GM21390 (cell line): ENCODE data around the gene HOXC9.

Experiments
- ATAC-seq: cut with Tn5 transposase; IDR thresholded peaks from one replicate; pipeline ENCODE4 v1.9.1; 2021; ENCODE audit not compliant: unreplicated experiment

HOXC9 gene

DNA sequence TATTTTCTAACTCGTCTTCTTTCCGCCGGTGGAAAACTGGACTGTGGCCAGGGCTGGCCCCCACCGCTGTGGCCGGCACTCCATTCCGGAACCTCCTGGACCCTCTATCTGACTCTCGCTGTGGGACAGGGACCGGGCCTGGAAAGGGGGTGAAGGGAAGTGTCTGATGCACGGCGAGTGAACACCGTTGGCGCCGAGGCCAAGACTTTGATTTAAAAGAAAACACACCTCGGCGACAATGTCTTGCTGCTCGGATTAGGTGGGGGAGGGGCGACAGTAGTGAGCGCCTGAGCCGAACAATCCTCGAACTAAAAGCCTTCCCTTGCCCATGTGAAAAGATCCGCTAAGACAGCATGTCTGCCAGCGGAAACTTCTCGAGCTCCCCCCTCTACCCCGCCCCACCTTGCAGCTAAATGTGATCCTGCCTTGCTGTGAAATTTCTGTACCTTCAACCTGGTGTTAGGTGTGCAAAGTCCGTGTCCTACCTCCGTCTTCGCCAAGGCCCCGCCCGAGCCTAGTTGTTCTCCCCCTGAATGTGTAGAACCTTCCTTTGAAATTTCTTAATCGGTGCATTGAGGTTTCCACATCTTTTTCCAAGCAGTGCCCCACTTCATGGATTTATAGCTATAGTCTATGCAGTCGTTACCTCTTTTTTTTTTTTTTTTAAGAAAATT is 24.3 kb upstream of the HOXC9 start:
- no peak for ATAC-seq

DNA sequence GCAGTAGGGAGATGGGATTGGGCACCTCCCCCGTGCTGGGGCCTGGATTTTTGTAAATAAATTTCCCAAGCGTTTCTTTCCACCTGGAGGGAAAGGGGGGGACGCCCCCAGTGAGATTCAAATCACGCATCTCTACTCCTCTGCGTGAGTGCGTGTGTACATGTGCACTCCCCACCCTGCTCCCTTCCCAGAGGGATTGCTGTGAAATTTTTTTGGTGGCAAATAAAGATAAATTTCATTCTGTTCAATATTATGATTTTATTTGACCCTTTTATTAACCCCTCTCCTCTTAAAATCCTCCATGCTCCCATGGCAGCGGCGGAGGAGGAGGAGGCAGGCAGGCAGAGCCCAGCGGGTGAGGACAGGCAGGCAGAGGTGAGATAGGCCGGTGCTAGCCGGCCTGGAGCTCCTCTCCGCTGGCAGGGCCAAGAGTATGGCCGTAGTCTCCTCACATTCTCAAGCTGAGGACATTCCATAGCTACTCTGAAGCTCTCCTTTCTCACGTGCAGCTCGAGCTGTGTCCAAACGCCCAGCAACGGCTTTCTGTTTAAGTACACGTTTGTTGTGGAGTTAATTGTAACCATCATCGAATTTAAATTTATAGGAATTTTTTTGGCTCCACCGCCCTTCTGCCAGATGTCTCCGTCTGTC is 23.7 kb upstream of the HOXC9 start:
- no peak for ATAC-seq

DNA sequence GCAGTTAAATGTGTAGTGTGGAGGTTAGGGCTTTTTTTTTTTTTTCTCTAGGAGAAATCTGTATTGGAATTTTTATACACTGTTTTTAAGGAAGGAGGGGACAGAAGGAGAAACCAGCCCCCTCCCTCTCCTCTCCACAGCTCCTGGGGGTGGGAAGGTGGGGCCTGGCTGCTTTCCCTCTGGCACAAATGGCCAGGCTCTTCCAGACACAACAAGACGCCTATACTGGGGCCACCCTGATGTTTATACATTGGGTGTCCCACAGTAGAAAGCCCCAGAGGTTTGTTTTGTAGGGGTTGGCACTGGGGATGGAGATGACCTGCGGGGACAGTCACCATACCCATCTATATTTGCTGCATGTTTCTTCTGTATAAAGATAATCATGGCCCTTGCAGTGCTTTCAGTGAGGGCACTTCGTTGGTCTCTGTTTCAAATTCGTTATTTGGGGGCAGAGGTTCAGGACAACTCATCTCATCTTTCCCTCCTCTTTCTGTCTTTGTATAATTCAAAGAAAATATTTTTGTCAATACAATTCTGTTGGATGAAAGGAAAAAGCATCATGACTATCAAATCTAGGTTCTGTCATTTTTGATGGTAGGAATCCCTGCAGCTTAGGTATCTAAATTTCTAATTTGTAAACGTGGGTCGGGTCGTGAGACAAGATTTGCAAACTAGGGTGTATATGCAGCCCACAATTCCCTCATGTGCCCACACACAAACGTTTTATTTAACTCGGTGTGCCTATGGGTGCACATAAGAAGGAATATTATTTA is 23.0 kb upstream of the HOXC9 start:
- ATAC-seq = no peak

DNA sequence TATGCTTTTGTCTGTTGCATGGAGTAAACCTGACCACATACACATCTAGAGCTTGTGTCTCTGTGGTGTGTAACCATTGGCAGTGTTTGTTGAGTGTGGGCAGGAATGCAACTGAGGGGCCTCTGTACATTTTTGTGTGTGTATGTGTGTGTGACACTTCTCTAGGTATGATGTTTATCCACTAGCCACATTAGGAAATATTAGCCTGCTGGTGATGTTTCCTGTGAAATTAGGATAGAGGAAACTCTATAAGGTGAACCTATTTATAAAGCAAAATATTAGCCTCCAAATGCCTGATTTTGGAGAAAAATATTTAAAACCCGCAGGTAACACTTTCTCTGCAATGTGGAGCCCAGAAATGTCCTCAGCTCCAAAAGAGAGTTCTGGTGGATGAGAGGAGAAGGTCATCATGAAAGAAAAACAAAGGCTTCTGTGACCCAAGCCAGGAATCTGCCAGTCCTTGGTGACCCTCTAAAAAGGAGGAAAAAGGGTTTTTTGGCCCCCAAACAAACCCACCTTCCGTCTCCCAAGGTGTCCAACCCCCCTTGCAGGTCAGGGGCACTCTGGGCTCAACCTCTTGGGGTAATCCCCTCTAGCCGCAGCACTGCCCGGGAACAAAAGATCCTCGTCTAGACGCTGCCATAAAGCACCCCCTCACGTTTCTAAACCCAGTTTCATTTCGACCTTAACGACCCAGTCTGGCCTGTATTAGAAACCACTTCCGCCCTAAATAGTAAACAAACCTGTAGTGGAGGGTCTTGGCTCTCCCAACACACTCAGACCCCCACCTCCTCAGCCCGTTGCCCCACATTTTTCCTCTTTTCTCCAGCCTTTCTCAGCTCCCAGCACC is 22.1 kb upstream of the HOXC9 start:
- ATAC-seq = no peak

GRCh38 chr12:53978477-53979356 is 21.2 kb upstream of the HOXC9 start:
- ATAC-seq = no peak

DNA sequence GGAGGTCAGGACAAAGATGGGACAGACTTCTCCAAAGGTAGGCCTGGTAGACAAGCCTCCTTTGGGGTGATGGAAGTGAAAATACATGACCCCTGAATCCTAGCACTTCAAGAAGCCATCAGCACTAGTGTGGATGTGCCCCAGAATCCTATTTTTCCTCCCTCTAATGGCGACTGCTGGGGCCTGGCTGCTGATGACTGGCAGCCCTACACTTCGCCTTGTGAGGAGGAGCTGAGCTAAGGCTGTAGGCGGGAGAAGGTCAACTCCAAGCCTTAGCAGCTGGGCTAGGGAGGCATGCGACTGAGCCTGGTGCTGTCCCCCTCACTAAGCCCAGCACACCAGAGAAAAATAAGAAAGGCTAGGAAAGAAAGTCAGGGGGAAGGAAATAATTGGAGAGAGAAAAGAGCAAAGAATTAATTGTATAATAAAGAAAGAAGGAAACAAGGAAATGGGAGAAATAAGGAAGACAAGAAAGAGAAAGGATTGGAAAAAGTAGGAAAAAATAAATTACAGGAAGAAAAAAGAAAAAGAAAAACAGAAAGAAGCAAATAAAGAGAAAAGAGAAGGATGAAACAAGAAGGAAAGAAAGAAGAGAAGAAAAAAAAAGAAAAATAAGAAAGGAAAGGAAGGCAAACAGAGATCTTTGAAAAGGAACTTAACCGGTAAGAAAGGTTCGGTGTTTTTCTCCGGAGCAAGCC is 19.7 kb upstream of the HOXC9 start:
- ATAC-seq = no peak

GRCh38 chr12:53980802-53981496 is 19.0 kb upstream of the HOXC9 start:
- ATAC-seq = no peak

DNA sequence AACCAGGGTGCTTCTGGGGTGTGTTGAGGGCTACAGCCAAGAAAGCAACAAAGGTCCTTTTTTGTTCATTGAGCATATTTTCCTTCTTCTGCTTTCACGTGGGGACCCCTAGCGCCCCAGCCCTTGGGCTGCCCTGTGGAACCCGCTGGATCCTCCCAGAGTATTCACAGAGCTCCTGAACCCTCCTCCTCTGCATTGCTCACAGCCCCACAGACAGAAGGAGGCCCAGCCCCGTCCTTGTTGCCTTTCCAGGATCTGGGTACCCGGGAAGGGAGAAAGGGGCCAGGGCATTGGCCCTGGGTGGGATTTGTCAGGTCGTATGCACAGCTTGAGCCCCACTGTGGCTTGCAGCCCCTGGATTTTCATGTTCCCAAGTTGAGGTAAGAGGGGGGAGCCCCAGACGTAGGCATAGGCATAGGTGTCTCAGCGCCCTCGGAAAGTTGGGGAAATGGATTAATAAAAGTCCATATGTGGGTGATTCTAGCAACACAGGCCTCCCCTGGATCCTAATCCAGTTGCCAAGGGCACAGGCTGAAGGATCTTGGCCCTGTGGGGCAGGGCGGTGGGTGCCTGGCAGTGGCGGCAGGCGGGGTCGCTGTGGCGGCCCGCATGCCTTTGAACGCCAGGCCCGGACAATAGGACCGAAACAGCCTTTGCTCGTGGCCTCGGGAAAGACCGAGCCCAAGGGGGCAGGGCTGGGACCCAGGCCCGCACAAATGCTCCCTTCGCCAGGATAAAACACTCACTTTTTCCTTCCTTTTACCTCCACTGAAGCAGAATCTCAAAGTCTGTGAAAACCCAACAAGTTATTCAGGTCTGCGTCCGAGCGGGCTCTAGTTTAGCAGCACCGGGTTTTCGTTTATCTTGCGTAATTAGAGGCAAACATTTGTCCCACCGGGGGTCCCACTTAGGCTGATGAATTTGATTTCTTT is 18.1 kb upstream of the HOXC9 start:
- no peak for ATAC-seq

DNA sequence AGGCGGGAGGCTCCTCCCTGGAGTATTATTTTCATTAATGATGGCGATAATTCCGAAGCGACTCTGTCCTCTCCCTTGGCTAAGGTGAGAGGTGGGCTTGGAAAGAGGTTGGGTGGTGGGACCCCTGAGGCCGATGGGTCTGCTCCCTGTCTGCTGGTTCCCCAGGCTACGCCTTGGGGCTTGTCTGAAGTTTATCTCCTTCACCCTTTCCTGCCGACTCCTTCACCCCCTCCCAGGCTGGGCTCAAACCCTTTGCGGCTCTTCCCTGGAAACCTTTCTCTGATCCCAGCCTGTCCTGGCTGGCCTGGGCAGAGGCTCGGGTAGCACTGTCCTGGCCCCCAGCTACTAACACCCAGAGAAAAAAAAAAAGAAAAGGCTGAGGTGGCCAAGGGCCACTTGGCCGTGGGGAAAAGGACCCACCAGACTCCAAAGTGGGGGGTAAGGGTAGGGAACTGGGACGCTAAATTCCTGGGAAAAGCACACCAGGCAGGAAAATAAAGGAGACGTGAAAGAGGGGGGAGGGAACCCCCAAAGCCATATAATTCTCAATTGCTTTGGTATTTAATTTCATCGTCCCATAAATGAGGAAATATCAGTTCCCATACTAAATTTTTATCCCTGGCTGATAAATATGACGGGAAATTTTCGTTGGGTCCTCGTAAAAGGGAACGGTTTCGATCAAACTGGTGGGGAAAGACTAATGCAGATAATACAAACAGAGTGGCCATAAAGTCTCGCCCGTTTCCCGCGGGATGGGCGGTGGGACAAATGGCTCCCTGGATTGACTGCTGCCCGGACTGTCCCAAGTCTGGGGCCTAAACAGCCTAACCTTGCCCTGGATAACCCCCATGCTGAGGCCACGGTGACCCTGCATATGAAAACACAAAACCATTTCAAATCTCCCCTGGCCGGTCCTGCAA is 17.1 kb upstream of the HOXC9 start:
- ATAC-seq = no peak

- ATAC-seq = no peak
Measured at GRCh38 chr12:53983568-53983949, 16.4 kb upstream of the HOXC9 start.

- ATAC-seq = no peak
Measured at GRCh38 chr12:53983950-53984572, 15.9 kb upstream of the HOXC9 start.

DNA sequence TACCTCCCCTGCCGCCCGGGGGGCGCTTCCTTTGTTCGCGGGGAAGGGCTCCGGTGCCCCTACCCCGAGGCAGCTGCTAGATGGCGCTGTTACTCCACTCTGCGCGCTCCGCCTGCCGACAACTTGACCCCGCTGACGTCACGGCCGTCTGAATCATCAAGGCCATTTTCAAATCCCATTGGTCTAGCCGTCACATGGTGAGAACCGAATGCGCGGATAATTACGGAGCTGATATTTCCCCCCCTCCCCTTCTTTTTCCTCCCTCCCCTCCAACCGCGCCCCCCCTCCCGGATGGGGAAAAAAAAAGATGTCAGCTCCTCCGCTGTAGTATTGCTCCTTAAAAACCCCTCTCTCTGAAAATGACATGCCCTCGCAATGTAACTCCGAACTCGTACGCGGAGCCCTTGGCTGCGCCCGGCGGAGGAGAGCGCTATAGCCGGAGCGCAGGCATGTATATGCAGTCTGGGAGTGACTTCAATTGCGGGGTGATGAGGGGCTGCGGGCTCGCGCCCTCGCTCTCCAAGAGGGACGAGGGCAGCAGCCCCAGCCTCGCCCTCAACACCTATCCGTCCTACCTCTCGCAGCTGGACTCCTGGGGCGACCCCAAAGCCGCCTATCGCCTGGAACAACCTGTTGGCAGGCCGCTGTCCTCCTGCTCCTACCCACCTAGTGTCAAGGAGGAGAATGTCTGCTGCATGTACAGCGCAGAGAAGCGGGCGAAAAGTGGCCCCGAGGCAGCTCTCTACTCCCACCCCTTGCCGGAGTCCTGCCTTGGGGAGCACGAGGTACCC is 14.9 kb upstream of the HOXC9 start, which contains the start of gene HOXC10:
HOXC10 (plus strand) TSS at position 246 of the 791 bp plus-strand sequence; CDS start at position 360, 114 bp downstream.
- ATAC-seq = no peak

DNA sequence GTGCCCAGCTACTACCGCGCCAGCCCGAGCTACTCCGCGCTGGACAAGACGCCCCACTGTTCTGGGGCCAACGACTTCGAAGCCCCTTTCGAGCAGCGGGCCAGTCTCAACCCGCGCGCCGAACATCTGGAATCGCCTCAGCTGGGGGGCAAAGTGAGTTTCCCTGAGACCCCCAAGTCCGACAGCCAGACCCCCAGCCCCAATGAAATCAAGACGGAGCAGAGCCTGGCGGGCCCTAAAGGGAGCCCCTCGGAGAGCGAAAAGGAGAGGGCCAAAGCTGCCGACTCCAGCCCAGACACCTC is 14.3 kb upstream of the HOXC9 start:
- no peak for ATAC-seq

- no peak for ATAC-seq
Measured at GRCh38 chr12:53985994-53986685, 13.8 kb upstream of the HOXC9 start.
